NCI-H524 (cell line): ENCODE measurements around the gene FOS.
"Not testable (repeated sequence)": the region's sequence is repeated elsewhere in the genome, so short reads cannot be mapped to it uniquely, and the experiment has no call there.

Experiments
- DNase-seq, 2 experiments: peaks; one replicate each; lab custom pipeline; 2025; lab: John Stamatoyannopoulos, UW

The FOS gene

GRCh38 chr14:75294649-75295033, 16.0 kb downstream of the FOS start:
- peak; percentile 28 to 54 for DNase-seq

GRCh38 chr14:75295061-75295461, 16.4 kb downstream of the FOS start:
- DNase-seq, result peak in 1 of 2 experiments; percentile 49

- peak; percentile 55 to 73 for DNase-seq
These were observed 17.1 kb downstream of the FOS start for GRCh38 chr14:75295491-75296345.

- no peak for DNase-seq
These were observed 18.9 kb downstream of the FOS start for GRCh38 chr14:75297411-75298040.

- DNase-seq, result no peak
These were observed 19.7 kb downstream of the FOS start for GRCh38 chr14:75298187-75298965.

- no peak for DNase-seq
These were observed 20.4 kb downstream of the FOS start for GRCh38 chr14:75299059-75299458.

GRCh38 chr14:75299576-75299975, 20.9 kb downstream of the FOS start:
- no peak for DNase-seq

- no peak for DNase-seq
These were observed 23.2 kb downstream of the FOS start for GRCh38 chr14:75301666-75302325.

GRCh38 chr14:75303381-75303789, 24.8 kb downstream of the FOS start:
- DNase-seq, result peak; percentile 71 to 85

- not testable (repeated sequence) for DNase-seq
These were observed 27.8 kb downstream of the FOS start for GRCh38 chr14:75306410-75306809.

GRCh38 chr14:75306927-75307699, 28.5 kb downstream of the FOS start:
- peak; percentile 54 to 83 for DNase-seq

- DNase-seq, result peak; percentile 93 to 96
These were observed 29.2 kb downstream of the FOS start for GRCh38 chr14:75307700-75308379.

- not testable (repeated sequence) for DNase-seq
These were observed 30.4 kb downstream of the FOS start for GRCh38 chr14:75308991-75309390.

GRCh38 chr14:75309561-75309960, 30.9 kb downstream of the FOS start:
- DNase-seq, result not testable (repeated sequence)

GRCh38 chr14:75310295-75311111, 31.9 kb downstream of the FOS start:
- DNase-seq, result peak; percentile 36 to 66

GRCh38 chr14:75311356-75311755, 32.7 kb downstream of the FOS start:
- DNase-seq, result no peak

GRCh38 chr14:75312341-75312740, 33.7 kb downstream of the FOS start:
- DNase-seq, result no peak

- no peak for DNase-seq
These were observed 34.7 kb downstream of the FOS start for GRCh38 chr14:75313294-75313693.

- no peak for DNase-seq
These were observed 36.5 kb downstream of the FOS start for GRCh38 chr14:75315144-75315543.

GRCh38 chr14:75317148-75317547, 38.5 kb downstream of the FOS start:
- no peak for DNase-seq
